Kidney (tissue), 14 donors: ENCODE data around the gene NCAPD2. TPM values are rescaled to one million over a fixed set of nuclear protein-coding genes. Genes with fewer than 3 reads are reported as not detected.
A peak's percentile ranks its signal among the peaks of the same experiment; 100 is the strongest.

ENCODE experiments used
- DNase-seq, 5 donors: peaks; one replicate each; pipeline ENCODE4 v3.0.0-alpha.2; 2013 to 2020
- FAIRE-seq: peaks from 2 replicates; lab custom pipeline; 2012; peaks lifted over from hg19 to GRCh38; lab: Jason Lieb, UNC
- H3K27ac ChIP-seq, 2 donors: one replicate each; pipeline ENCODE4 v1.7.0; 2013; ENCODE audit warnings: low read depth in 2 of 2, low read length in 2 of 2, inconsistent platforms in 1 of 2
- H3K27me3 ChIP-seq: one replicate; pipeline ENCODE4 v1.7.1; 2013; ENCODE audit warnings: low read length, inconsistent platforms; ENCODE audit not compliant: control insufficient read depth, insufficient read depth
- H3K36me3 ChIP-seq, 3 donors: one replicate each; pipeline versions ENCODE4 v1.7.0 to v1.7.1; 2013; ENCODE audit warnings: low read length in 3 of 3, control low read depth in 1 of 3, inconsistent platforms in 1 of 3; ENCODE audit not compliant: insufficient read depth in 3 of 3, control insufficient read depth in 2 of 3
- H3K4me1 ChIP-seq, 3 donors: one replicate each; pipeline versions ENCODE4 v1.7.0 to v1.7.1; 2013; ENCODE audit warnings: low read length in 3 of 3, inconsistent platforms in 1 of 3, low read depth in 1 of 3; ENCODE audit not compliant: control insufficient read depth in 2 of 3, insufficient read depth in 2 of 3
- H3K4me3 ChIP-seq, 3 donors: one replicate each; pipeline versions ENCODE4 v1.7.0 to v1.8.1; 2013; ENCODE audit warnings: low read length in 3 of 3, control low read depth in 1 of 3, inconsistent platforms in 1 of 3
- H3K9ac ChIP-seq, 3 donors: one replicate each; pipeline versions ENCODE4 v1.7.0 to v1.7.1; 2013; ENCODE audit warnings: low read length in 3 of 3, control low read depth in 1 of 3, inconsistent platforms in 1 of 3
- H3K9me3 ChIP-seq, 3 donors: one replicate each; pipeline versions ENCODE4 v1.7.0 to v1.7.1; 2013; ENCODE audit warnings: low read length in 3 of 3, control low read depth in 1 of 3, inconsistent platforms in 1 of 3; ENCODE audit not compliant: control insufficient read depth in 2 of 3, insufficient read depth in 1 of 3
- intact Hi-C: fragments of 100-400 bp; cut with DNase I; formaldehyde crosslinking; loops from one replicate; pipeline ENCODE4 v1.11.1; 2022
- polyA plus RNA-seq: library from polyadenylated mRNA; stranded (reverse); fragments of 350-450 nt; fragmentation: Illumina TruSeq; extraction: RNeasy Lipid Tissue Mini Kit (QIAGEN cat#74804); gene quantifications from one replicate; pipeline ENCODE4 v1.2.3, GENCODE V29; 2014; ENCODE audit warnings: low read depth, low replicate concordance; ENCODE audit not compliant: insufficient read depth
- total RNA-seq: library from RNA; stranded (reverse); fragmentation: NEBNext Ultra II Directional; extraction: Animal tissue kit (Norgen Biotek cat#: 25700); gene quantifications from one replicate; pipeline ENCODE4 v1.2.1, GENCODE V29; 2021
- TF ChIP-seq, protein P1 (sequence below): IDR thresholded peaks from 3 replicates; pipeline ENCODE4 v1.5.1; 2012; ENCODE audit warnings: mild to moderate bottlenecking, moderate library complexity, borderline replicate concordance; ENCODE audit not compliant: insufficient read depth; ENCODE audit errors: extremely low read depth
- donor health status: control.
- donor health status: control.
- donor health status: control.
- donor health status: control.
- donor health status: control.
- donor health status: DM: yes; HTN: yes; CAD: no.
- donor health status: Normal renal cell carcinoma (clear cell type).

Gene NCAPD2
- total and polyA plus RNA-seq, 2 donors from 2014 or later, result 4.5 to 23.4 TPM

DNA sequence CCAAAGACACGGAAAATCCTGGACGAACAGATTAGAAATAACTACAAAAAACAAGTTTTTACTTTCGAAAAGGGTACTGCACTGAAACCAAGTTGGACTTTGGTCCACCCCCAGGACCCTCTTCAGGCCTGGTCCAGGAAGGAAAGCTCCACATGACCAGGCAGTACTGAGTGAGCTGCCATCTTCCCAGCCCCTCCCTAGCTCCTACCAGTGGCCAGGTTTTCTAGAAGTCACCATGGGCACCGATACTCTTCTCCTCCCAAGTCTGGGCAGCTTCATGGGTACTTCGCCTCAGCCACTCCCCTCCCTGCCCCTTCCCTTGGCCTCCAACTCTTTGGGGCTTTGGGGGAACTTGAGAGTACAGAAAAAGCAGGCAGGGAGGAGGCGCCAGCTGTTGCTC, 30.0 kb upstream of the NCAPD2 start:
- Histone ChIP-seq H3K9me3 (no peaks in the 10 kb centered on the region), H3K36me3 (peaks cover 2 to 41% (median 13%) of the 10 kb centered on the region in 3 donors), H3K27me3 (no peaks in the 10 kb centered on the region), H3K4me3 (no peak overlapping the region), H3K9ac (no peak overlapping the region), H3K27ac (no peak overlapping the region), H3K4me1 (peaks cover 0 to 2% (median 0%) of the 10 kb centered on the region in 3 donors)
- intact Hi-C loops, result loop anchor here (10.0 kb wide), 1 partner anchor 49 kb away; no protein-coding TSS in a partner anchor
- TF ChIP-seq, protein P1, sequence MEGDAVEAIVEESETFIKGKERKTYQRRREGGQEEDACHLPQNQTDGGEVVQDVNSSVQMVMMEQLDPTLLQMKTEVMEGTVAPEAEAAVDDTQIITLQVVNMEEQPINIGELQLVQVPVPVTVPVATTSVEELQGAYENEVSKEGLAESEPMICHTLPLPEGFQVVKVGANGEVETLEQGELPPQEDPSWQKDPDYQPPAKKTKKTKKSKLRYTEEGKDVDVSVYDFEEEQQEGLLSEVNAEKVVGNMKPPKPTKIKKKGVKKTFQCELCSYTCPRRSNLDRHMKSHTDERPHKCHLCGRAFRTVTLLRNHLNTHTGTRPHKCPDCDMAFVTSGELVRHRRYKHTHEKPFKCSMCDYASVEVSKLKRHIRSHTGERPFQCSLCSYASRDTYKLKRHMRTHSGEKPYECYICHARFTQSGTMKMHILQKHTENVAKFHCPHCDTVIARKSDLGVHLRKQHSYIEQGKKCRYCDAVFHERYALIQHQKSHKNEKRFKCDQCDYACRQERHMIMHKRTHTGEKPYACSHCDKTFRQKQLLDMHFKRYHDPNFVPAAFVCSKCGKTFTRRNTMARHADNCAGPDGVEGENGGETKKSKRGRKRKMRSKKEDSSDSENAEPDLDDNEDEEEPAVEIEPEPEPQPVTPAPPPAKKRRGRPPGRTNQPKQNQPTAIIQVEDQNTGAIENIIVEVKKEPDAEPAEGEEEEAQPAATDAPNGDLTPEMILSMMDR, result no peak
- FAIRE-seq, result no peak
- DNase-seq, result no peak

- Histone ChIP-seq H3K9ac (no peak overlapping the region), H3K36me3 (peaks cover 2 to 36% (median 11%) of the 10 kb centered on the region in 3 donors), H3K27me3 (no peaks in the 10 kb centered on the region), H3K4me3 (no peak overlapping the region), H3K4me1 (peaks cover under 1 to 8% (median 3%) of the 10 kb centered on the region in 3 donors), H3K27ac (no peak overlapping the region), H3K9me3 (no peaks in the 10 kb centered on the region)
- no peak for FAIRE-seq
- TF ChIP-seq, protein P1, result no peak
- intact Hi-C loops, result loop anchor here (10.0 kb wide), 1 partner anchor 50 kb away; no protein-coding TSS in a partner anchor
- no peak for DNase-seq
These were observed 29.4 kb upstream of the NCAPD2 start for GRCh38 chr12:6464531-6464930.

DNA sequence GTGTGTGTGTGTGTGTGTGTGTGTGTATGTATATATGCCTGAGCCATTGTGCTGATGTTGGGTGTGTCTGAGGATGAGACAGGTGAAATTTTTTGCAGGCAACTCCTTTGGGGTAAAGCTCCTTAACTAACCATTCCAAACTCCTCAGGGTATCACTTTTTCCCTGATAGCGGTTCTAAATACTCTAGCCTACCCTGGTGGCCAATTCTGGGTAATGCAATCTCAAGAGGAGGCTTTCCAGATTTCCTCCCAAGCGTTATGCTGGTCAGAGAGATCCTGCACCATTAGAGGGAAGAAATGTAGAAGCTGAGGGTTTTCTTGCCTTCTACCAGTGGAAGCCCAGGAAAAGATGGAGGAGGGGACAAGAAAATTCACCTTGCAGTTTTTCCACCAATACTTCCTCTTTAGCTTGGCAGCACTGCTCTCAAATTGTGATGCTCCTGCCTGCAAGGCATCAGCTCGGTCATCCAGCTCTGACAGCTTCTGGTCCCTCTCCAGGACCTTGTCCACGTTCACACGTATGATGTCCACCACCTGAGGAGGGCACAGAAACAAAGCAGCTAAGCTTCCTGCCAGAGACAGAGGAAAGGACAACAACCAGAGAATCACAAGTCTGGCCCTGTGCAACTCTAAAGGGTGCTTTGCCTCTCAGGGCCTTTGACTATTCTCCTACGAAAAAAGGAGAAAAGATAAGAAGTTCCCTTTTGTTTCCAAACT, 28.3 kb upstream of the NCAPD2 start:
- TF ChIP-seq, protein P1, result peak; percentile 91
- no peak for FAIRE-seq
- Histone ChIP-seq H3K4me3 (no peak overlapping the region), H3K4me1 (peaks cover 3 to 12% (median 4%) of the 10 kb centered on the region in 3 donors), H3K27me3 (no peaks in the 10 kb centered on the region), H3K9me3 (no peaks in the 10 kb centered on the region), H3K27ac (no peak overlapping the region), H3K9ac (no peak overlapping the region), H3K36me3 (peaks cover 2 to 33% (median 9%) of the 10 kb centered on the region in 3 donors)
- peak in 4 of 5 donors; percentile 63 to 86 (median 77) for DNase-seq
- intact Hi-C loops, result loop anchor here (10.0 kb wide), 1 partner anchor 51 kb away; no protein-coding TSS in a partner anchor
